A673 (cell line): ENCODE results near the gene SLC35A1. TPM values are rescaled to one million over a fixed set of nuclear protein-coding genes. Genes with fewer than 3 reads are reported as not detected.

Experiments
- BruUV-seq: library from RNA; stranded (reverse); fragments of 400-500 nt; replicated peaks from 2 replicates; lab custom pipeline; 2021; lab: Mats Ljungman, UMichigan
- CTCF ChIA-PET: fragments of 300-600 bp; sonication (Branson Sonifier 250); formaldehyde crosslinking; loops from one replicate; lab custom pipeline; 2022; ENCODE audit warnings: antibody characterized with exemption; lab: Charles Lee
- POLR2A ChIA-PET: fragments of 300-600 bp; sonication (Branson Sonifier 250); formaldehyde crosslinking; loops from one replicate; lab custom pipeline; 2022; ENCODE audit warnings: antibody characterized with exemption; ENCODE audit not compliant: low non-redundant PET; lab: Charles Lee
- DNase-seq: peaks from one replicate; pipeline ENCODE4 v3.0.0-alpha.2; 2015; ENCODE audit warnings: low spot score
- H3K27ac ChIP-seq: fragments of 200-600 bp; sonication (generic); 2 replicates; pipeline ENCODE4 v1.5.1; 2016; ENCODE audit warnings: mixed run types, low read depth, mild to moderate bottlenecking, mixed read lengths, antibody characterized with exemption, low read length; ENCODE audit not compliant: poor library complexity, severe bottlenecking
- H3K27me3 ChIP-seq: fragments of 200-600 bp; sonication (generic); replicated peaks from 2 replicates; pipeline ENCODE4 v1.6.1; 2017; ENCODE audit warnings: mixed run types, low read depth, mild to moderate bottlenecking, mixed read lengths, antibody characterized with exemption, low read length; ENCODE audit not compliant: insufficient read depth, poor library complexity
- H3K36me3 ChIP-seq: fragments of 200-600 bp; sonication (generic); 2 replicates; pipeline ENCODE4 v1.6.1; 2016; ENCODE audit warnings: mixed run types, mild to moderate bottlenecking, mixed read lengths, antibody characterized with exemption, low read length; ENCODE audit not compliant: insufficient read depth, poor library complexity, severe bottlenecking
- H3K4me1 ChIP-seq: fragments of 200-600 bp; sonication (generic); 2 replicates; pipeline ENCODE4 v1.6.1; 2017; ENCODE audit warnings: mixed run types, mild to moderate bottlenecking, mixed read lengths, antibody characterized with exemption, low read length; ENCODE audit not compliant: insufficient read depth, poor library complexity, severe bottlenecking
- H3K4me3 ChIP-seq: fragments of 200-600 bp; sonication (generic); 2 replicates; pipeline ENCODE4 v1.5.1; 2016; ENCODE audit warnings: low read depth, mixed run types, mild to moderate bottlenecking, mixed read lengths, low read length; ENCODE audit not compliant: poor library complexity, severe bottlenecking
- H3K9me3 ChIP-seq: fragments of 200-600 bp; sonication (generic); 2 replicates; pipeline ENCODE4 v1.6.1; 2016; ENCODE audit warnings: mixed run types, low read depth, mild to moderate bottlenecking, mixed read lengths, antibody characterized with exemption, low read length; ENCODE audit not compliant: poor library complexity, severe bottlenecking
- CTCF ChIP-seq: fragments of 300-800, 200-600 bp; sonication (generic); conservative IDR thresholded peaks from 2 replicates; pipeline ENCODE4 v1.5.1; 2017; ENCODE audit warnings: low read depth, mild to moderate bottlenecking, antibody characterized with exemption, low read length, moderate library complexity, mixed read lengths
- EZH2 ChIP-seq: fragments of 200-600 bp; sonication (generic); IDR thresholded peaks from 2 replicates; pipeline ENCODE4 v1.6.1; 2017; ENCODE audit warnings: borderline replicate concordance, low read depth, mild to moderate bottlenecking, mixed read lengths, antibody characterized with exemption, low read length; ENCODE audit not compliant: poor library complexity, severe bottlenecking
- intact Hi-C: fragments of 100-400 bp; cut with micrococcal nuclease; formaldehyde crosslinking; loops from one replicate; pipeline ENCODE4 v1.10.0; 2022; ENCODE audit not compliant: unreplicated experiment
- total RNA-seq: library from RNA; stranded (reverse); gene quantifications from 2 replicates; pipeline ENCODE4 v1.2.3, GENCODE V29; 2021

Gene SLC35A1
- total RNA-seq, 1 experiment from 2014 or later = 11.5 TPM

- no peak overlapping the region for H3K27ac ChIP-seq
- intact Hi-C loops = no loop called here
- H3K4me3 ChIP-seq = no peak overlapping the region
- peaks cover 9% of the 10 kb centered on the region for H3K36me3 ChIP-seq
- POLR2A ChIA-PET = no interaction called here
- no peaks in the 10 kb centered on the region for H3K27me3 ChIP-seq
- H3K9me3 ChIP-seq = no peaks in the 10 kb centered on the region
- DNase-seq = no peak
- CTCF ChIA-PET = no interaction called here
- TF ChIP-seq CTCF (no peak), EZH2 (no peak)
- BruUV-seq = no TSS peak
- H3K4me1 ChIP-seq = no peaks in the 10 kb centered on the region
These were observed 29.2 kb downstream of the SLC35A1 start for GRCh38 chr6:87501809-87502572.

- H3K36me3 ChIP-seq = peaks cover 9% of the 10 kb centered on the region
- TF ChIP-seq EZH2 (no peak), CTCF (no peak)
These were observed 31.7 kb downstream of the SLC35A1 start for GRCh38 chr6:87504441-87504840.

GRCh38 chr6:87514831-87515230 lies 42.1 kb downstream of the SLC35A1 start:
- Histone ChIP-seq H3K27ac (peak overlapping the region; percentile 26), H3K27me3 (no peaks in the 10 kb centered on the region), H3K9me3 (no peaks in the 10 kb centered on the region), H3K4me3 (no peak overlapping the region), H3K36me3 (peaks cover 46% of the 10 kb centered on the region), H3K4me1 (no peaks in the 10 kb centered on the region)
- DNase-seq = peak; percentile 11
- TF ChIP-seq EZH2 (no peak), CTCF (no peak)
- CTCF ChIA-PET = no interaction called here
- intact Hi-C loops = no loop called here
- POLR2A ChIA-PET = no interaction called here
- BruUV-seq = no TSS peak

More at GRCh38 chr6:87504441-87504840, 31.7 kb downstream of the SLC35A1 start:
- ChIA-PET POLR2A (interaction anchor here (0.5 kb wide), 1 partner anchor 9 kb away, joined by 9 read pairs; no protein-coding TSS in a partner anchor), CTCF (no interaction called here)
- Histone ChIP-seq H3K9me3 (no peaks in the 10 kb centered on the region), H3K27me3 (no peaks in the 10 kb centered on the region), H3K4me3 (no peak overlapping the region), H3K27ac (no peak overlapping the region), H3K4me1 (no peaks in the 10 kb centered on the region)
- no TSS peak for BruUV-seq
- intact Hi-C loops = no loop called here
- no peak for DNase-seq
